Breast epithelium (tissue), 4 donors: ENCODE measurements around the gene BIRC6. TPM values are rescaled to one million over a fixed set of nuclear protein-coding genes. Genes with fewer than 3 reads are reported as not detected.

Source experiments
- DNase-seq, 2 donors: peaks; one replicate each; pipeline ENCODE4 v3.0.0-alpha.2; 2019; ENCODE audit warnings: low spot score in 2 of 2
- H3K27ac ChIP-seq, 2 donors: fragments of 200-600 bp; sonication (generic) in 1 of 2; one replicate each; pipeline ENCODE4 v1.5.1; 2016 to 2019; ENCODE audit warnings: mild to moderate bottlenecking in 1 of 2
- H3K27me3 ChIP-seq, 2 donors: fragments of 200-600 bp; sonication (generic) in 1 of 2; one replicate each; pipeline versions ENCODE4 v1.5.1 to v1.6.0; 2017 to 2019; ENCODE audit warnings: control low read depth in 1 of 2, mild to moderate bottlenecking in 1 of 2
- H3K36me3 ChIP-seq: fragments of 200-600 bp; one replicate; pipeline ENCODE4 v1.5.1; 2019
- H3K4me1 ChIP-seq, 2 donors: fragments of 200-600 bp; sonication (generic); one replicate each; pipeline ENCODE4 v1.5.1; 2016 to 2019; ENCODE audit warnings: control low read depth in 1 of 2
- H3K4me3 ChIP-seq, 3 donors: fragments of 200-600 bp; sonication (generic); 1 replicate in 2 of 3; 2 replicates in 1 of 3; pipeline ENCODE4 v1.5.1; 2016 to 2019; ENCODE audit warnings: mild to moderate bottlenecking in 3 of 3, moderate library complexity in 2 of 3
- H3K9me3 ChIP-seq, 2 donors: fragments of 200-600 bp; sonication (generic) in 1 of 2; one replicate each; pipeline ENCODE4 v1.5.1; 2016 to 2019; ENCODE audit warnings: control low read depth in 1 of 2
- POLR2A ChIP-seq: fragments of 450-650 bp; IDR thresholded peaks from one replicate; pipeline ENCODE4 v1.6.1; 2016; ENCODE audit warnings: antibody characterized with exemption, mild to moderate bottlenecking, moderate library complexity
- POLR2AphosphoS5 ChIP-seq, 3 donors: sonication (generic); formaldehyde crosslinking; IDR thresholded peaks; one replicate each; pipeline ENCODE4 v1.6.1; 2017; ENCODE audit warnings: antibody characterized with exemption in 3 of 3
- intact Hi-C: fragments of 100-400 bp; cut with DNase I; formaldehyde crosslinking; loops from one replicate; pipeline ENCODE4 v1.15.1; 2023; ENCODE audit warnings: low total_unique reads
- total RNA-seq, 3 donors: library from RNA; depleted of rRNA; stranded (reverse); fragments of >200 nt; gene quantifications; one replicate each; pipeline ENCODE4 v1.1.0, GENCODE V29; 2016
- TF ChIP-seq, protein P1 (sequence below), 3 donors: fragments of 450-650 bp; IDR thresholded peaks; one replicate each; pipeline ENCODE4 v1.5.1; 2016 to 2017; ENCODE audit warnings: antibody characterized with exemption in 3 of 3, mild to moderate bottlenecking in 3 of 3, moderate library complexity in 3 of 3

The BIRC6 gene
- total RNA-seq, 3 donors from 2014 or later, result 132 to 245 (median 152) TPM

DNA sequence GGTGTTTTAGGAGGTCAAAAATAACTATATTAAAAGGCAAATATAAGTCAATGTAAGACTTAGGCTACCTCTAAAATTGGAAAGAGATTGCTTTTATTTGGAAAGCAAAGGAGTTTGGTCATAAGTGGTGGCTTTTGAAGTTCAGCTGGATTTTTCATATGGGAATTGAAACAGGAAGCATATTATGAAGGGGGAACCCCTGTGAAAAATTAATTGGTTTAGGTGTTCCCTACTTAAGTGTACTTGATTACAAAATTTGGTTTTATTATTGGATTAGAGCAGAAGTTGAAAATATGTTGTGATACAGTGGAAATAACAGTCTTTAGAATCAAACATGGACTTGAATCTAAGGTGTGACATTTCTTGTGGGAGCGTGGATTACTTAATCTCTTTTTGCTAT, 149.6 kb downstream of the BIRC6 start:
- intact Hi-C loops, result no loop called here
- no peak for DNase-seq
- no peaks in the 10 kb centered on the region for H3K27me3 ChIP-seq
- no peaks in the 10 kb centered on the region for H3K4me1 ChIP-seq
- TF ChIP-seq POLR2AphosphoS5 (IDR thresholded peaks at IDR 0.05) (no peak), POLR2A (no peak)
- TF ChIP-seq, protein P1, sequence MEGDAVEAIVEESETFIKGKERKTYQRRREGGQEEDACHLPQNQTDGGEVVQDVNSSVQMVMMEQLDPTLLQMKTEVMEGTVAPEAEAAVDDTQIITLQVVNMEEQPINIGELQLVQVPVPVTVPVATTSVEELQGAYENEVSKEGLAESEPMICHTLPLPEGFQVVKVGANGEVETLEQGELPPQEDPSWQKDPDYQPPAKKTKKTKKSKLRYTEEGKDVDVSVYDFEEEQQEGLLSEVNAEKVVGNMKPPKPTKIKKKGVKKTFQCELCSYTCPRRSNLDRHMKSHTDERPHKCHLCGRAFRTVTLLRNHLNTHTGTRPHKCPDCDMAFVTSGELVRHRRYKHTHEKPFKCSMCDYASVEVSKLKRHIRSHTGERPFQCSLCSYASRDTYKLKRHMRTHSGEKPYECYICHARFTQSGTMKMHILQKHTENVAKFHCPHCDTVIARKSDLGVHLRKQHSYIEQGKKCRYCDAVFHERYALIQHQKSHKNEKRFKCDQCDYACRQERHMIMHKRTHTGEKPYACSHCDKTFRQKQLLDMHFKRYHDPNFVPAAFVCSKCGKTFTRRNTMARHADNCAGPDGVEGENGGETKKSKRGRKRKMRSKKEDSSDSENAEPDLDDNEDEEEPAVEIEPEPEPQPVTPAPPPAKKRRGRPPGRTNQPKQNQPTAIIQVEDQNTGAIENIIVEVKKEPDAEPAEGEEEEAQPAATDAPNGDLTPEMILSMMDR (IDR thresholded peaks at IDR 0.05), result no peak
- H3K36me3 ChIP-seq, result peaks cover 13% of the 10 kb centered on the region
- H3K4me3 ChIP-seq, result no peak overlapping the region
- no peaks in the 10 kb centered on the region for H3K9me3 ChIP-seq
- H3K27ac ChIP-seq, result no peak overlapping the region

DNA sequence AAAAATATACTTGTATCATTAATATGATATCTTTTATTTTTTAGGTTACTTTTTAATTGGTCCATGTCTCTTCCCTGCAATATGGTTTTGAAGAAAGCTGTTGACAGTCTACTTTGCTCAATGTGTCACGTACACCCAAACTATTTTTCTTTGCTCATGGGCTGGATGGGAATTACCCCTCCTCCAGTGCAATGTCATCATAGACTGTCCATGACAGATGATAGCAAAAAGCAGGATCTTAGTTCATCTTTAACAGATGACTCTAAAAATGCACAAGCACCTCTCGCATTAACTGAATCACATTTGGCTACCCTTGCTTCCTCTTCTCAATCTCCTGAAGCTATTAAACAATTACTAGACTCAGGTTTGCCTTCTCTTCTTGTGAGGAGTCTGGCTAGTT, 158.1 kb downstream of the BIRC6 start:
- Histone ChIP-seq H3K36me3 (peaks cover 4% of the 10 kb centered on the region), H3K4me3 (no peak overlapping the region), H3K4me1 (no peaks in the 10 kb centered on the region), H3K27ac (no peak overlapping the region), H3K9me3 (no peaks in the 10 kb centered on the region), H3K27me3 (no peaks in the 10 kb centered on the region)
- intact Hi-C loops, result no loop called here
- DNase-seq, result no peak
- TF ChIP-seq POLR2A, result no peak
- TF ChIP-seq POLR2AphosphoS5 (IDR thresholded peaks at IDR 0.05), result no peak
- TF ChIP-seq, protein P1 (IDR thresholded peaks at IDR 0.05), result no peak

DNA sequence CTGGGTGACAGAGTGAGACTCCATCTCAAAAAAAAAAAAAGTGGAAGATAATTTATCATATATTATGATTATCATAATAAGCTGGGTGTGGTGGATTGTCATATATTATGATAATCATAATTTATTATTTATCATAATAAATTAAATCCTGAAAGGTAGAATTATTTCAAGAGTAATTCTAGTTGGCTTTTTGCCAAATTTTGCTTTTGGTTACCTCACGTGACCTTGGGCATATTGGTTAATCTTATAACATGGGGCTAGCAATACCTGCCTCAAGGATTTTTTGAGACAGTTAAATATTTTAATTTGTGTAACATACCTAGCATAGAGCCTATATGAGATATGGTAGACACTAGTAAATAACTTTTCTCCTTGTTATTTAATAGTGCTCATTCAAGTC, 159.7 kb downstream of the BIRC6 start:
- Histone ChIP-seq H3K36me3 (peaks cover 4% of the 10 kb centered on the region), H3K27ac (no peak overlapping the region), H3K9me3 (no peaks in the 10 kb centered on the region), H3K4me1 (no peaks in the 10 kb centered on the region), H3K4me3 (no peak overlapping the region), H3K27me3 (no peaks in the 10 kb centered on the region)
- intact Hi-C loops, result no loop called here
- no peak for DNase-seq
- TF ChIP-seq, protein P1 (IDR thresholded peaks at IDR 0.05), result no peak
- TF ChIP-seq POLR2A (no peak), POLR2AphosphoS5 (IDR thresholded peaks at IDR 0.05) (no peak)

DNA sequence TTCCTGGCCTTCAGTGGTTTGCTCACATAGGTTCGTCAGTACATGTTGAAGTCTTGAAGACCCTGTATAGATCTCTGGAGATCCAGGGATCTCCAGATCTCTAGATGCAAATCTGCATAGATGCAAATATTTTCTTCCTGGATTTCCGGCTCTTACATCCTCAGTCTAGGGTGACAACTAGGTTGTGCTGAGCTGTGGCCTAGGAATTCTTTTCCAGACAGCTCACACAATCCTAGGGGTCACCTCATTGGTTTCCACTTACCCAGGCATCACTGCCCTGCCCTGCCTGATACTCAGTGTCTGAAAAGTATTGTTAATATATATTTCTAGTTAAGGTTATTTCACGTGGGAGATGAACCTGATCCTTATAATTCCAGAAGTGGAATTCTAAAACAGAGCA, 165.9 kb downstream of the BIRC6 start:
- H3K4me3 ChIP-seq, result no peak overlapping the region
- H3K4me1 ChIP-seq, result no peaks in the 10 kb centered on the region
- no peak overlapping the region for H3K27ac ChIP-seq
- intact Hi-C loops, result no loop called here
- TF ChIP-seq POLR2A (no peak), POLR2AphosphoS5 (IDR thresholded peaks at IDR 0.05) (no peak)
- TF ChIP-seq, protein P1 (IDR thresholded peaks at IDR 0.05), result no peak
- no peak for DNase-seq
- H3K27me3 ChIP-seq, result no peaks in the 10 kb centered on the region
- no peaks in the 10 kb centered on the region for H3K9me3 ChIP-seq
- no peaks in the 10 kb centered on the region for H3K36me3 ChIP-seq

DNA sequence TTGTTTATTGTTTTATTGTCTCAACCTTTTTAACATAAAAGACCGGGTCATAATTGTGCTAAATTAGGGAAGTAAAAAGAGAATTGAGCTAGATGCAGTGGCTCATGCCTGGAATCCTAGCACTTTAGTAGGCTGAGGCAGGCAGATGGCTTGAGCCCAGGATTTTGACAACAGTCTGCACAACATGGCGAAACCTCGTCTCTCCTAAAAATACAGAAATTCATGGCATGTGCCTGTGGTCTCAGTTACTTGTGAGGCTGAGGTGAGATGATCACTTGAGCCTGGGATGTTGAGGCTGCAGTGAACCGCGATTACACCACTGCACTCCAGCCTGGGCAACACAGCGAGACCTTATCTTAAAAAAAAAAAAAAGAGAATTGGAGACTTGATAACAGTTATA, 166.9 kb downstream of the BIRC6 start:
- Histone ChIP-seq H3K27me3 (no peaks in the 10 kb centered on the region), H3K4me3 (no peak overlapping the region), H3K4me1 (no peaks in the 10 kb centered on the region), H3K9me3 (no peaks in the 10 kb centered on the region), H3K36me3 (no peaks in the 10 kb centered on the region), H3K27ac (no peak overlapping the region)
- DNase-seq, result no peak
- TF ChIP-seq, protein P1 (IDR thresholded peaks at IDR 0.05), result no peak
- no peak for TF ChIP-seq POLR2AphosphoS5 (IDR thresholded peaks at IDR 0.05)
- no peak for TF ChIP-seq POLR2A
- intact Hi-C loops, result no loop called here
